Fibroblast of the aortic adventitia (primary cell): ENCODE results near the gene RANBP9. TPM values are rescaled to one million over a fixed set of nuclear protein-coding genes. Genes with fewer than 3 reads are reported as not detected.

Experiments
- DNase-seq: peaks from one replicate; pipeline ENCODE4 v3.0.0-alpha.2; 2010; ENCODE audit warnings: low read depth
- H3K4me3 ChIP-seq: 2 replicates; pipeline ENCODE4 v1.5.1; 2011; ENCODE audit warnings: low read depth, mild to moderate bottlenecking, control low read depth, low read length, moderate library complexity
- total RNA-seq: library from RNA; depleted of rRNA; stranded (reverse); fragments of >200 nt; gene quantifications from 2 replicates; pipeline ENCODE4 v1.2.3, GENCODE V29; 2012; ENCODE audit warnings: low replicate concordance
- TF ChIP-seq, protein P1 (sequence below): IDR thresholded peaks from 2 replicates; pipeline ENCODE4 v1.5.1; 2011; ENCODE audit warnings: mild to moderate bottlenecking, low read length, control low read depth, inconsistent platforms; ENCODE audit not compliant: insufficient read depth

RANBP9 gene
- total RNA-seq, 1 donor, result 35.5 TPM

- DNase-seq, result no peak
- TF ChIP-seq, protein P1, sequence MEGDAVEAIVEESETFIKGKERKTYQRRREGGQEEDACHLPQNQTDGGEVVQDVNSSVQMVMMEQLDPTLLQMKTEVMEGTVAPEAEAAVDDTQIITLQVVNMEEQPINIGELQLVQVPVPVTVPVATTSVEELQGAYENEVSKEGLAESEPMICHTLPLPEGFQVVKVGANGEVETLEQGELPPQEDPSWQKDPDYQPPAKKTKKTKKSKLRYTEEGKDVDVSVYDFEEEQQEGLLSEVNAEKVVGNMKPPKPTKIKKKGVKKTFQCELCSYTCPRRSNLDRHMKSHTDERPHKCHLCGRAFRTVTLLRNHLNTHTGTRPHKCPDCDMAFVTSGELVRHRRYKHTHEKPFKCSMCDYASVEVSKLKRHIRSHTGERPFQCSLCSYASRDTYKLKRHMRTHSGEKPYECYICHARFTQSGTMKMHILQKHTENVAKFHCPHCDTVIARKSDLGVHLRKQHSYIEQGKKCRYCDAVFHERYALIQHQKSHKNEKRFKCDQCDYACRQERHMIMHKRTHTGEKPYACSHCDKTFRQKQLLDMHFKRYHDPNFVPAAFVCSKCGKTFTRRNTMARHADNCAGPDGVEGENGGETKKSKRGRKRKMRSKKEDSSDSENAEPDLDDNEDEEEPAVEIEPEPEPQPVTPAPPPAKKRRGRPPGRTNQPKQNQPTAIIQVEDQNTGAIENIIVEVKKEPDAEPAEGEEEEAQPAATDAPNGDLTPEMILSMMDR, result no peak
- H3K4me3 ChIP-seq, result no peak overlapping the region
Measured at GRCh38 chr6:13680448-13680968, 31.1 kb downstream of the RANBP9 start.

DNA sequence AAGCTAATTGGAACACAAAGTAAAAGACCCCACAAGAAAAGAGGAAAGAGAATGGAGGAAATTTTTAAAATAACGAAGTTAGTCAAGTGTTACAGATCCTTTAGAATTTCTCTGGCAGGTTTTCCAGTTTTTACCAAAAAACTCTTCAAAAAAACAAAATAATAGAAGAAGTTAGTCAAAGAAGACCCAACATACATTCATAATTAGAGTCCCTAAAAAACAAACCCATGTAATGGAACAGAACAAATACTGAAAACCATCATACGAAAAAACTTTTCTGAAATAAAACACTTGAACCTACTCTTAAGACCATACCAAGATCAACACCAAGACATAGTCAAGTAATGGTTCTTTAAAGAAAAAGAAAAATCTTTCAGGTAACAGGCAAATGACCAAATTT is 31.6 kb downstream of the RANBP9 start:
- DNase-seq, result no peak
- no peak overlapping the region for H3K4me3 ChIP-seq
- TF ChIP-seq, protein P1, result no peak

GRCh38 chr6:13678255-13678983 is 33.2 kb downstream of the RANBP9 start:
- DNase-seq, result no peak

DNA sequence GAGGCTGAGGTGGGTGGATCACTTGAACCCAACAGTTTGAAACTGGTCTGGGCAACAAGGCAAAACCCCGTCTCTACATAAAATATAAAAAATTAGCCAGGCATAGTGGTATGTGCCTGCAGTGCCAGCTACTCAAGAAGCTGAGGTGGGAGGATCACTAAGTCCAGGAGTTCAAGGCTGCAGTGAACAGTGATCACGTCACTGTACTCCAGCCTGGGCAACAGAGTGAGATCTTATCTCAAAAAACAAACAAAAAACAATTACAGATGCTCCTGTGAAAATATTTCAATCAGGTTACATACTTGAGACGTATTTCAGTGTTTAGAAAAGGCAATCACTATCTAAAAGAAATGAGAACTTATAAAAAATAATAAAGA is 33.8 kb downstream of the RANBP9 start:
- no peak overlapping the region for H3K4me3 ChIP-seq
- TF ChIP-seq, protein P1, result no peak
- DNase-seq, result no peak

More at GRCh38 chr6:13678255-13678983, 33.2 kb downstream of the RANBP9 start:
- no peak overlapping the region for H3K4me3 ChIP-seq
- TF ChIP-seq, protein P1, result no peak

- TF ChIP-seq, protein P1, result no peak
- no peak for DNase-seq
- H3K4me3 ChIP-seq, result no peak overlapping the region
Measured at GRCh38 chr6:13676551-13677156, 35.0 kb downstream of the RANBP9 start.

GRCh38 chr6:13674533-13675190 is 37.0 kb downstream of the RANBP9 start:
- TF ChIP-seq, protein P1, result no peak
- H3K4me3 ChIP-seq, result no peak overlapping the region
- no peak for DNase-seq
